SK-N-DZ (cell line): ENCODE measurements around the gene MYO1E. TPM values are rescaled to one million over a fixed set of nuclear protein-coding genes. Genes with fewer than 3 reads are reported as not detected.
"Not testable (repeated sequence)": the region's sequence is repeated elsewhere in the genome, so short reads cannot be mapped to it uniquely, and the experiment has no call there.

Experiments used
- DNase-seq: peaks from one replicate; pipeline ENCODE4 v3.0.0-alpha.2; 2015; ENCODE audit warnings: low spot score
- polyA plus RNA-seq, 2 experiments: library from polyadenylated mRNA; depleted of rRNA; stranded (reverse); fragments of >200 nt; gene quantifications; 2 replicates each; pipeline ENCODE4 v1.2.3, GENCODE V29; 2014

The MYO1E gene
- polyA plus RNA-seq (2014; cell fraction: cytosol; rRNA removed), result 0.09 and 1.1 TPM in 2 replicates
- polyA plus RNA-seq (2014; cell fraction: nucleus; rRNA removed), result 0.49 TPM in 1 of 2 replicates, not detected in the other

DNA sequence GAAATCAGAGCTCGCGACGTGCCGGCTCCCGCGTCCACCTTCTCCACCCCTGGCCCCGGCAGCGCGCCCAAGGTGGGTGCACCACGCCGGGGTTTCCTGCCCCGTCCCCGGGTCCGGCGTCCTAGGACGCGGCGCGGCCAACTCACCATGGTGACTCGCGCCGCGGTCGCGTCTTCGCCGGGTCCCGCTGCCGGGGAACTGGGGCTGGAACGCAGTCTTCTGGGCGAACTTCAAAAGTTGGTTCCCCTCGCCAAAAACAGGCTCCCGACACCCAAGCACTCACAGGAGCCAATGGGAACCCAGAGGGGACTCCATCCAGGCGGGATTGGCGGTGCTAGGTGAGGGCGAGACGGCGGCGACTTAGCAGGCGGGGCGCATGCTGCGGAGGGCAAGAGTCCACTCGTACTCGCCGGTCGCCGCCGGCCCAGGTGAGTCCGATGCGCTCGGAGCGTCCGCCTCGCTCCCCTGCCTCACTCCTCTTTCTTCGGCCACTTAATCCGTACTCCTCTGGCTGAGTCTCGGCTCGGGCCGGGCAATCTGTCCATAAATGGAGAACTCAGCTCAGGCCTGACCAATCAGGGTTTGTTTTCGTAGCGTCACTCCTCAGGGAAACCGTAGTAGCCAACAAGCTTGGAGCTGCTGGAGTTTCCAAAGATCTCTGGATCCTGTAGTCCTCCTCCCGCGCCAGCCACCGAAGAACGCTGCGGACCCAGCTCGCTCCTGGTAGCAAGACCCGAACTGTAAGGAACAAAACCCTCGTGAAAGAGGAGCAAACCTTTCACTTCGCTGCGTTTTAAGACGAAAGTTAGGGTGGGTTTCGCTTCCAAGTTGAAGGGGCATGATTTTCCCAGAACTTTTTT, at the start of gene MYO1E:
Gene MYO1E, minus strand, starts transcription at position 520 of the 860 bp plus-strand sequence. Its CDS starts 371 bp downstream, at position 149.
- peak; percentile 82 for DNase-seq

- DNase-seq, result no peak
Measured at GRCh38 chr15:59420986-59421618, 48.4 kb upstream of the MYO1E start.

- DNase-seq, result no peak
Measured at GRCh38 chr15:59420108-59420507, 47.4 kb upstream of the MYO1E start.

- DNase-seq, result no peak
Measured at GRCh38 chr15:59419170-59419569, 46.5 kb upstream of the MYO1E start.

DNA sequence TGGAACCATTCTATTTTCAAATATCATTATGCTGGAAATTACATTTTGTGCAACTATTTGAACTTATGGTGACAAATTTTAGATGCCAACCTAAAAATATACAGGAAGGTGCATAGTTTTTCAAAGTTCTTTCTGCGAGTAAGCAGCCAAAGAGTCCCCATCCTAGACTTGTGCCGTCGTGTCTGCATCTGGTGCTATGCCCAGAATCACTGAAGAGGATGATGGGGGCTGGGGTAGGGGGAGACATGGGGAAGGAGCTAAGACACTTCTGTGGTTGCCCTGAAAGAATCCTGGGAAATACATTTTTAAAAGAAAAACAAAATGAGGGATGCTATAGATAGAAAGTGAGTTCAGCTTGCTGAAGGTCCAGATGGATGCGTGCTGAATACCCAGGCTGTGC, 44.1 kb upstream of the MYO1E start:
- no peak for DNase-seq

GRCh38 chr15:59413577-59413976, 40.9 kb upstream of the MYO1E start:
- no peak for DNase-seq

DNA sequence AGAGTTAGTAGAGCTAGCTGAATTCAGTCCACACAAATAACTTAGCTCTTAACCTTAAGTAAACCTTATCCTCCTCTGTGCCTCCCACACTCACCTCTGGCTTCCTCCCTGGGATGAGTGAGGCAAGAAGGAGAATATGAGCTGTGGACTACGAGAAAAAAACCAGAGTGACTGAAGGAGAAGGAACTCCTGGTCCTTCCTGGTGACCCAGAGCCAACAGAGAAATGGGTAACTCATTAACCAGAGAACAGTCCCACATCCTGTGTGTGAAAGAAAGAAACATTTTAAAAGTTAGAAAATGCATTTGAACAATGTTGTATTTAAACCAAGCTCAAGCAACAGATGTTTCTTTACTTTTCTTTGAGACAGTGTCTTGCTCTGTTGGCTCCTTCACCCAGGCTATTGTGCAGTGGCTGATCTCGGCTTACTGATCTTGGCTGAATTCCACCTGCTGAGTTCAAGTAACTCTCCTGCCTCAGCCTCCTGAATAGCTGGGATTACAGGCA, 37.8 kb upstream of the MYO1E start:
- no peak for DNase-seq

DNA sequence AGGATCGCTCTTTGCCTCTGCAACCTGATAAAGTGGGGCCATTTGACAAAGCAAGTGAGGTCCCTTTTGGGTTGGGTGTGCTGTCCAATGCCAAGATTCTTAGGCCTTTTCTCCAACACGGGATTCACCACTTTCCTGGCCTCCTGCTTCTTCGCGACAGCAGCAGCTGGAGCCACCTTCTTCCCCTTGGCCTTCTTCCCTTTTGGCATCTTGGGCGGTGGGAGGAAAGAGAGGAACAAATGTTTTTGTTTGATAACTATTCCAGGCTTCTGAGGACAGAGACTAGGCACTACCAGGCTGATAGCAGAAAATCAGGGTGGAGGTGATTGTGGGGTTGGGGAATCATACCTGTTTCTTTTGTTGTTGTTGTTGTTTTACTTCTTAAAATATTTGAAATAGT, 35.3 kb upstream of the MYO1E start:
- no peak for DNase-seq

DNA sequence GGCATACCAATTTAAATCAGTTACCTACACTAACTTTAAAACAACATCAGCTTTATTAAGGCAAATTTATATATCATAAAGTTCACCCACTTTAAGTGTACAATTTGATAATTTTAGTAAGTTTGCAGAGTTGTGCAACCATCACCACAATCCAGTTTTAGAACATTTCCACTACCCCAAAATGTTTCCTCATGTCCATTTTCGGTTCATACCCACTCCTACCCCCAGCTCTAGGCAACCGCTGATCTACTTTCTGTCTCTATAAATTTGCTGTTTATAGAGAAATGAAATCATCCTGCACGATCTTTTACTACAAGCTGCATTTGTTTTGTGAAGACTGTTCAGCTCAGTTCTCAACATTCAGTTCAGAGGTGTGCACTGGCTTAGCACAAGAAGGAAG, 33.8 kb upstream of the MYO1E start:
- DNase-seq, result no peak

GRCh38 chr15:59405079-59405478, 32.4 kb upstream of the MYO1E start:
- DNase-seq, result no peak

GRCh38 chr15:59401824-59402569, 29.3 kb upstream of the MYO1E start:
- no peak for DNase-seq

DNA sequence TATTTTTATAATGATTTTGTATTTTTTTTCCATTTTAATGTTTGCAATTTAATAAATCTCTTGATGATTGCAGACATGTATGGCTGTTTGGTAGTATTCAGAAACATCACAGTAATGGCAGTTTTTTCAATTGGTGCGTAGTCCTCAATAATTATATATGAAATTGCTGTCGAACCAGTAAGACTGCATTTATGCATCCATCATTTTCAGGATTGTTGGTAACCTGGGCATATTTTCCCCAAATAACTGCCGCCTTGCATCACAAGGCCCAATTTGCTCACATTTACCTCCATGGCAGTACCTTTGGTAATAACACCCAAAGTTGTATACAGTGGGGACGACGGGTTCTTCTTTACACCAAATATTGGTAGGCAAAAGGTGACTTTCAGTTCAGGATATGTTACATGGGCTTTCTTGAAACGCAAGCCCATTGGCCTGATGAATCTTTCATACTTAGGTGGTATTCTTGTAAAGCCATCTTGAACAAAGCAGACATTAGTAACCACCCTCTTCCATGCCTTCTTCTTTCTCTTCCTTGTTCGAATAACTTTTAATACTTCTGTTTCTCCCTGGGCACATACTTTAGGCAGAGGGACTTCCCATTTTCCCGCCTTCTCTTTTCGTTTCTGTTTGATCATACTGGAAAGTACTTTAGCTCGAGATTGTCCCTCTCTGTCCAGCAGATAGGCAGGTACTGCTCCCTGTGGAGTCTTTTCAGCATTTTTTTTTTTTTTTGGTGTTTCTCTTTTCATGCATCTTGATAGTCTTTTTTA, 28.6 kb upstream of the MYO1E start:
- not testable (repeated sequence) for DNase-seq

- DNase-seq, result no peak
Measured at GRCh38 chr15:59400103-59400813, 27.6 kb upstream of the MYO1E start.

- DNase-seq, result no peak
Measured at GRCh38 chr15:59399465-59400102, 26.9 kb upstream of the MYO1E start.

- no peak for DNase-seq
Measured at GRCh38 chr15:59398220-59398619, 25.5 kb upstream of the MYO1E start.

GRCh38 chr15:59396679-59397078, 24.0 kb upstream of the MYO1E start:
- DNase-seq, result no peak

DNA sequence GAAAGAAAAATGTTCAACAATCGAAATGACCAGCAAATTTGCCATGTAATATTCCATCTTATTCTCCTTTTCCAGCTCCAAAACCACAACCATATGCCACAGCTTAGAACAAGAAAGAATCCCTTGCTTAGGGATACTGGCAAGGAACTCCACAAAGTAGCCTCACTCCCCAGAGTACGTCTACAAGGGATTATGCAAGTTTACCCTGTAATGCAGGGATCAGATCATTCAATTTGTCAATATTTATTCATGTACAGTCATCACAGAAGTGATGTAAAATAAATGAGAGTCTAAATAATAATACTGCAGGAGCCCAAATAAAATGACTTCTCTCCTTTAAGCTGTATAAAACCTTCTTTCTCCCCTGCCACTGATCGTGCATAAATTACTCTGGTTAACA, 23.5 kb upstream of the MYO1E start:
- no peak for DNase-seq

- DNase-seq, result no peak
Measured at GRCh38 chr15:59394166-59394661, 21.5 kb upstream of the MYO1E start.

DNA sequence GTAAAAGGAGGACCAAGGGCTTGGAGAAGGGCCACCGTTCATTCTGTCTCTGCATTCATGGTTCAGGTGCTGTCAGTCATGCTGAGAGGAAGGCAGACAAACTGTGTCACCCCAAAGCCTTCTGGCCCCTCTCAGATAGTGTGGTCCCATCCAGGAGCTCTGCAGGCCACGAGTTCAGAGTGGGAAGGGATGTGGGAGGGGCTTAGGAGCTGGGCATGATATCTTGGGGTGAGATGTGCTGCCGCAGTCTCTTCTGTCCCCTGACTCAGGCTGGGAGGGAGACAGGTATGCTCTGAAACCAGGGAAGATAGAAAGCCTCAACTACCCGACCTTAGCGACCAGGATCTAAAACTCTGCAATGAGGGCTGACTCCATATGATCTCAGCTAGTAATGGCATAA, 19.6 kb upstream of the MYO1E start:
- DNase-seq, result no peak

DNA sequence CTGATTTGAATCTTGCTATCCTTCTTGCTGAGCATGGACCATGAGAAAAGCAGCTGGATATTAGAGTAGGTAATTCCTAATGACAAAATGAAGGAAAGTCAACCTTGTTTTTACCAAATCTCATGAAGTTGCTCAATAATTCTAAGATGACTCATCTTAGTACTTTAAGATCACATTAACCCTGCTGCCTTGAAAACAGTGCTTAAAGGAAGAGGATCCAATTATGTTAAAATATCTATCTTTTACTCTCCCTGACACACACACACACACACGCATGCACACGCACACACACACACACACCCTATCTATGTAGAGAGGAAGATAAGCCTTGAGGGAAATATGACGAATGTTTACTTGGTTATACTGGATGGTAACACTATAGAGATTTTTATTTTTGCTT, 16.0 kb upstream of the MYO1E start:
- no peak for DNase-seq
